Neutrophil (primary cell): ENCODE measurements around the gene NBEA.

Experiments
- H3K27ac ChIP-seq: fragments of 200-600 bp; sonication (generic); 2 replicates; pipeline ENCODE4 v1.5.1; 2016; ENCODE audit warnings: mild to moderate bottlenecking, moderate library complexity
- H3K27me3 ChIP-seq: fragments of 200-600 bp; sonication (generic); 2 replicates; pipeline ENCODE4 v1.6.0; 2016; ENCODE audit warnings: mild to moderate bottlenecking
- H3K36me3 ChIP-seq: fragments of 200-600 bp; sonication (generic); 2 replicates; pipeline ENCODE4 v1.5.1; 2017
- H3K4me1 ChIP-seq, 2 experiments: fragments of 200-600 bp in 1 of 2; sonication (generic) in 1 of 2; 1 replicate in 1 of 2; 2 replicates in 1 of 2; pipeline versions ENCODE4 v1.5.1 to v1.6.1; 2013 to 2016; ENCODE audit warnings: low read depth in 1 of 2, low read length in 1 of 2, mild to moderate bottlenecking in 1 of 2, moderate library complexity in 1 of 2; ENCODE audit not compliant: control insufficient read depth in 1 of 2, insufficient read depth in 1 of 2
- H3K4me3 ChIP-seq, 2 experiments: fragments of 200-600 bp in 1 of 2; sonication (generic) in 1 of 2; 1 replicate in 1 of 2; 2 replicates in 1 of 2; pipeline ENCODE4 v1.5.1; 2013 to 2016; ENCODE audit warnings: low read depth in 1 of 2, low read length in 1 of 2, mild to moderate bottlenecking in 1 of 2, moderate library complexity in 1 of 2
- H3K9me3 ChIP-seq: fragments of 200-600 bp; sonication (generic); 2 replicates; pipeline ENCODE4 v1.5.1; 2016
- CTCF ChIP-seq: fragments of 200-600 bp; sonication (generic); IDR thresholded peaks from 2 replicates; pipeline ENCODE4 v1.5.1; 2016; ENCODE audit warnings: antibody characterized with exemption

NBEA gene

GRCh38 chr13:35333157-35333556, 391.1 kb downstream of the NBEA start:
- no peaks in the 10 kb centered on the region for H3K9me3 ChIP-seq
- no peak for TF ChIP-seq CTCF
- H3K27ac ChIP-seq: no peak overlapping the region

GRCh38 chr13:35342440-35342839, 400.4 kb downstream of the NBEA start:
- no peak for TF ChIP-seq CTCF
- H3K4me1 ChIP-seq: no peaks in the 10 kb centered on the region
- H3K27me3 ChIP-seq: no peaks in the 10 kb centered on the region
- H3K4me3 ChIP-seq: no peak overlapping the region
- H3K36me3 ChIP-seq: no peaks in the 10 kb centered on the region
- H3K9me3 ChIP-seq: no peaks in the 10 kb centered on the region
- H3K27ac ChIP-seq: no peak overlapping the region

More at GRCh38 chr13:35333157-35333556, 391.1 kb downstream of the NBEA start:
- Histone ChIP-seq H3K4me1 (no peaks in the 10 kb centered on the region), H3K27me3 (no peaks in the 10 kb centered on the region), H3K4me3 (no peak overlapping the region), H3K36me3 (no peaks in the 10 kb centered on the region)

- Histone ChIP-seq H3K9me3 (no peaks in the 10 kb centered on the region), H3K4me1 (no peaks in the 10 kb centered on the region), H3K27me3 (no peaks in the 10 kb centered on the region), H3K4me3 (no peak overlapping the region), H3K27ac (no peak overlapping the region), H3K36me3 (no peaks in the 10 kb centered on the region)
- TF ChIP-seq CTCF: no peak
Measured at GRCh38 chr13:35343417-35343816, 401.3 kb downstream of the NBEA start.

- no peak overlapping the region for H3K27ac ChIP-seq
Measured at GRCh38 chr13:35345992-35346391, 403.9 kb downstream of the NBEA start.

GRCh38 chr13:35346494-35346893, 404.4 kb downstream of the NBEA start:
- no peak for TF ChIP-seq CTCF
- Histone ChIP-seq H3K4me1 (no peaks in the 10 kb centered on the region), H3K27ac (no peak overlapping the region), H3K9me3 (no peaks in the 10 kb centered on the region), H3K36me3 (no peaks in the 10 kb centered on the region), H3K27me3 (no peaks in the 10 kb centered on the region), H3K4me3 (no peak overlapping the region)

More at GRCh38 chr13:35345992-35346391, 403.9 kb downstream of the NBEA start:
- H3K4me1 ChIP-seq: no peaks in the 10 kb centered on the region
- no peaks in the 10 kb centered on the region for H3K36me3 ChIP-seq
- H3K27me3 ChIP-seq: no peaks in the 10 kb centered on the region
- no peak for TF ChIP-seq CTCF
- H3K4me3 ChIP-seq: no peak overlapping the region
- no peaks in the 10 kb centered on the region for H3K9me3 ChIP-seq

- Histone ChIP-seq H3K4me1 (no peaks in the 10 kb centered on the region), H3K27ac (no peak overlapping the region), H3K27me3 (no peaks in the 10 kb centered on the region), H3K36me3 (no peaks in the 10 kb centered on the region), H3K4me3 (no peak overlapping the region), H3K9me3 (no peaks in the 10 kb centered on the region)
- TF ChIP-seq CTCF: no peak
Measured at GRCh38 chr13:35347679-35348205, 405.7 kb downstream of the NBEA start.
